Breast epithelium (tissue), 4 donors: Measurements from ENCODE around the gene RNASE13. TPM values are rescaled to one million over a fixed set of nuclear protein-coding genes. Genes with fewer than 3 reads are reported as not detected.

ENCODE experiments used
- DNase-seq, 2 donors: peaks; one replicate each; pipeline ENCODE4 v3.0.0-alpha.2; 2019; ENCODE audit warnings: low spot score in 2 of 2
- H3K27ac ChIP-seq, 2 donors: fragments of 200-600 bp; sonication (generic) in 1 of 2; one replicate each; pipeline ENCODE4 v1.5.1; 2016 to 2019; ENCODE audit warnings: mild to moderate bottlenecking in 1 of 2
- H3K27me3 ChIP-seq, 2 donors: fragments of 200-600 bp; sonication (generic) in 1 of 2; one replicate each; pipeline versions ENCODE4 v1.5.1 to v1.6.0; 2017 to 2019; ENCODE audit warnings: control low read depth in 1 of 2, mild to moderate bottlenecking in 1 of 2
- H3K36me3 ChIP-seq: fragments of 200-600 bp; one replicate; pipeline ENCODE4 v1.5.1; 2019
- H3K4me1 ChIP-seq, 2 donors: fragments of 200-600 bp; sonication (generic); one replicate each; pipeline ENCODE4 v1.5.1; 2016 to 2019; ENCODE audit warnings: control low read depth in 1 of 2
- H3K4me3 ChIP-seq, 3 donors: fragments of 200-600 bp; sonication (generic); 1 replicate in 2 of 3; 2 replicates in 1 of 3; pipeline ENCODE4 v1.5.1; 2016 to 2019; ENCODE audit warnings: mild to moderate bottlenecking in 3 of 3, moderate library complexity in 2 of 3
- H3K9me3 ChIP-seq, 2 donors: fragments of 200-600 bp; sonication (generic) in 1 of 2; one replicate each; pipeline ENCODE4 v1.5.1; 2016 to 2019; ENCODE audit warnings: control low read depth in 1 of 2
- CTCF ChIP-seq, 3 donors: fragments of 450-650 bp; IDR thresholded peaks; one replicate each; pipeline ENCODE4 v1.5.1; 2016 to 2017; ENCODE audit warnings: antibody characterized with exemption in 3 of 3, mild to moderate bottlenecking in 3 of 3, moderate library complexity in 3 of 3
- POLR2A ChIP-seq: fragments of 450-650 bp; IDR thresholded peaks from one replicate; pipeline ENCODE4 v1.6.1; 2016; ENCODE audit warnings: antibody characterized with exemption, mild to moderate bottlenecking, moderate library complexity
- POLR2AphosphoS5 ChIP-seq, 3 donors: sonication (generic); formaldehyde crosslinking; IDR thresholded peaks; one replicate each; pipeline ENCODE4 v1.6.1; 2017; ENCODE audit warnings: antibody characterized with exemption in 3 of 3
- intact Hi-C: fragments of 100-400 bp; cut with DNase I; formaldehyde crosslinking; loops from one replicate; pipeline ENCODE4 v1.15.1; 2023; ENCODE audit warnings: low total_unique reads
- total RNA-seq, 3 donors: library from RNA; depleted of rRNA; stranded (reverse); fragments of >200 nt; gene quantifications; one replicate each; pipeline ENCODE4 v1.1.0, GENCODE V29; 2016

The RNASE13 gene
- total RNA-seq, 3 donors from 2014 or later: not detected

DNA sequence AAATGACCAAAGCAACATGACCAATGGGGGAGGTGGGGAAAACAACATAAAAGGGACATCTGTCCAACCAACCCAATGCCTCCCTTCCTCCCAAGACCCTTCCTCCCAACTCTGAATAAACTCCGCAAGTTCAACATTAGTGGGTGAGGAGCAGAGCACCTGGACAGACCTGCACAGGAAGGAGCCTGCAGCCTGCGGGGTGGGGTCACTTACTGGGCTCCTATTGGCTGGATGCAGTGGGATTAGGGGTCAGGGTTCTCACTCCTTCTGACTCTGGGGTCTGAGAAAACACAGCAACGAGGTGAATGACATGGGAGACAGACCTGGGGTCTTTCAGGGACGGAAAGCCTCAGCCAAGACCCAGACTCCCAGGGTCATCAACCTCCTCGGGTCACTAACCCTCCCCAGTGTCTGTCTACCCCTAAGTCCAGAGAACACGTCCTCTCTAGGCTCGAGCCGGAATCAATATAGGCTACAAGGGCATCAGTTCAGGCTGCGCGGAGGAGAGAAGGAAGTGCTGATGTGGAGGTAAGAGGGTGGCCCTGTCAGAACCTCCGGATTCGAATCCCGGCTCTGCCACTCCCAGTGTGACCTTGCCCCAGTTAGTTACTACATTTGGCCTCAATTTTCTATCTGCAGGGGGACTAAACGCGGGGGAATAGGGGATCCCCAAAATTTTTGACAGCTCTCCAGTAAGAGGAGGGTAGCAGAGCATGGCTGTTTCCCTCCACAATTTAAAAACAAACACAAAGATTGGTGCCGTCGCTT lies 10.6 kb downstream of the RNASE13 start:
- Histone ChIP-seq H3K36me3 (no peaks in the 10 kb centered on the region), H3K9me3 (no peaks in the 10 kb centered on the region), H3K27me3 (no peaks in the 10 kb centered on the region), H3K4me1 (peaks cover 5 to 9% of the 10 kb centered on the region in 2 donors), H3K27ac (peak overlapping the region; percentile 95 to 97), H3K4me3 (peak overlapping the region; percentile 66 to 92 (median 76))
- intact Hi-C loops: no loop called here
- no peak for DNase-seq
- TF ChIP-seq POLR2A: no peak
- no peak for TF ChIP-seq POLR2AphosphoS5 (IDR thresholded peaks at IDR 0.05)
- no peak for TF ChIP-seq CTCF (IDR thresholded peaks at IDR 0.05)

- Histone ChIP-seq H3K27me3 (no peaks in the 10 kb centered on the region), H3K27ac (peak overlapping the region; percentile 95 to 97), H3K4me1 (peaks cover 5 to 9% of the 10 kb centered on the region in 2 donors), H3K9me3 (no peaks in the 10 kb centered on the region), H3K36me3 (no peaks in the 10 kb centered on the region), H3K4me3 (peak overlapping the region; percentile 66 to 92 (median 76))
- TF ChIP-seq POLR2AphosphoS5 (IDR thresholded peaks at IDR 0.05) (no peak), POLR2A (no peak), CTCF (IDR thresholded peaks at IDR 0.05) (no peak)
- no peak for DNase-seq
- intact Hi-C loops: no loop called here
These were observed 11.4 kb downstream of the RNASE13 start for GRCh38 chr14:21023174-21023573.

- peaks cover 5 to 9% of the 10 kb centered on the region in 2 donors for H3K4me1 ChIP-seq
These were observed 11.9 kb downstream of the RNASE13 start for GRCh38 chr14:21022686-21023085.

DNA sequence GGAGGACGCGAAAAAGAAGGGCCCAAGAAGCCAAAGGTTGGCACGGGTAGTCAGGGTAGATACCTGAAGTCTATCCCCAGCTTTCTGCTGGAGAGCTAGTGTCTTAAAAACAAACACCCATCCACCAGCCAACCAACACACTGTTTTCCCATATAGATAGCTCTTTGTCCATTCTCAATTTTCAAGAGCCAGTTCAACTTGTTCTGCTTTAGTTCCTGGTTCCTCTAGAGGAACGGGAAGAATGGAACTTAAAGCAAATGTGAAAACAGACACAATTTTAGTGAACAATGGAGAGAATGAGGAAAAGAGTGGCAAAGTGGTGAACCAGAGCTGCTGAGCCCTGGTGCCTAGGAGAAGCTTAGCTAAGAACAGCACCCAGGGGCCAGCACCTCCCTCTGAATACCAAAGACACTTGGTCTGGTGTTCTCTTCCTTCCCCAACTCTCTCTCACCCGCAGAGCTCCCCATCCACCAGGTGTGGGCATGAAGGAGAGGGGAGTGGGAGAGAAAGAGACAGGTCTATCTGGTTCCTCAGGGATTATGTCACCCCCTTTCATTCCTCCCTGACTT lies 13.5 kb downstream of the RNASE13 start:
- no peak for DNase-seq
- no peaks in the 10 kb centered on the region for H3K36me3 ChIP-seq
- intact Hi-C loops: no loop called here
- no peaks in the 10 kb centered on the region for H3K27me3 ChIP-seq
- no peaks in the 10 kb centered on the region for H3K4me1 ChIP-seq
- no peaks in the 10 kb centered on the region for H3K9me3 ChIP-seq
- H3K27ac ChIP-seq: peak overlapping the region; percentile 95 to 97
- TF ChIP-seq POLR2AphosphoS5 (IDR thresholded peaks at IDR 0.05) (peak in 1 of 3 donors; percentile 27), CTCF (IDR thresholded peaks at IDR 0.05) (no peak)
- H3K4me3 ChIP-seq: peak overlapping the region in 1 of 3 donors; percentile 18

More at GRCh38 chr14:21022686-21023085, 11.9 kb downstream of the RNASE13 start:
- Histone ChIP-seq H3K27ac (peak overlapping the region; percentile 95 to 97), H3K4me3 (peak overlapping the region in 2 of 3 donors; percentile 76 to 92), H3K36me3 (no peaks in the 10 kb centered on the region), H3K27me3 (no peaks in the 10 kb centered on the region), H3K9me3 (no peaks in the 10 kb centered on the region)
- no peak for TF ChIP-seq POLR2AphosphoS5 (IDR thresholded peaks at IDR 0.05)
- TF ChIP-seq CTCF (IDR thresholded peaks at IDR 0.05): no peak
- TF ChIP-seq POLR2A: no peak
- DNase-seq: no peak
- intact Hi-C loops: no loop called here

DNA sequence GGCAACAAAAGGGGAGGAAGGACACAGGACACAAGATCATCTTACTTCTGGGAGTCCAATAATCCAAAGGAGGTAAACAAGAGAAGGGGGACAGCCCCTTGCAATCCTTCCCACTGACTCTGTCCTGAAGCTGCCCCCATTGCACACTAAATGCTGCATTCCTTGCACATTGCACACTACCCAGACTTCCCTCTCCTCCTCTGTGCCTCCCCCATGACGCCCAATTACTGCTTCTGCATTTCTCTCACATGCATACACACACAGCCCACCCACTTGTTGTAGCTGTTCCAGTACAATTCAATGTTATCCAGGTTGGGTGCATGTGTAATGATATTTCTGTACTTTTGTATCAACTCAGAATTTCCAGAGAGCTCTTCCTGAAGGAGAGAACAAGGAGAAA lies 15.2 kb downstream of the RNASE13 start:
- intact Hi-C loops: loop anchor here (5.0 kb wide), 1 partner anchor 73 kb away; no protein-coding TSS in a partner anchor
- H3K4me1 ChIP-seq: no peaks in the 10 kb centered on the region

More for the DNA sequence above, 15.2 kb downstream of the RNASE13 start:
- no peak for DNase-seq
- TF ChIP-seq POLR2A (no peak), POLR2AphosphoS5 (IDR thresholded peaks at IDR 0.05) (no peak), CTCF (IDR thresholded peaks at IDR 0.05) (no peak)
- Histone ChIP-seq H3K27me3 (no peaks in the 10 kb centered on the region), H3K27ac (peak overlapping the region; percentile 54 to 67), H3K4me3 (no peak overlapping the region), H3K36me3 (no peaks in the 10 kb centered on the region), H3K9me3 (no peaks in the 10 kb centered on the region)
